ENCODE data around the gene ZCCHC8.
"Not testable (repeated sequence)": the region's sequence is repeated elsewhere in the genome, so short reads cannot be mapped to it uniquely, and the experiment has no call there.

ZCCHC8 gene

GRCh38 chr12:122474324-122474716 lies 26.4 kb downstream of the ZCCHC8 start:
- H3K4me1 ChIP-seq = no peaks in the 10 kb centered on the region
- peaks cover 60% of the 10 kb centered on the region for H3K36me3 ChIP-seq (replicated peaks)
- in situ Hi-C loops (cut with MboI; ENCODE audit: low sequenced_read_pairs) = loop anchor here (5.0 kb wide), 1 partner anchor 72 kb away; no protein-coding TSS in a partner anchor
- H3K9me3 ChIP-seq = no peaks in the 10 kb centered on the region
- no peak for DNase-seq (ENCODE audit: low spot score in 2 of 2)
- H3K4me3 ChIP-seq = no peak overlapping the region
- no peaks in the 10 kb centered on the region for H3K27me3 ChIP-seq (ENCODE audit: low read depth)

- no peak for DNase-seq (ENCODE audit: low spot score in 2 of 2)
- Histone ChIP-seq H3K27me3 (ENCODE audit: low read depth) (no peaks in the 10 kb centered on the region), H3K9me3 (no peaks in the 10 kb centered on the region), H3K4me1 (no peaks in the 10 kb centered on the region), H3K4me3 (no peak overlapping the region), H3K36me3 (replicated peaks) (peaks cover 54% of the 10 kb centered on the region)
- in situ Hi-C loops (cut with MboI; ENCODE audit: low sequenced_read_pairs) = loop anchor here (5.0 kb wide), 1 partner anchor 71 kb away; no protein-coding TSS in a partner anchor
Observed at GRCh38 chr12:122473543-122474323, 27.0 kb downstream of the ZCCHC8 start.

- in situ Hi-C loops (cut with MboI; ENCODE audit: low sequenced_read_pairs) = loop anchor here (5.0 kb wide), 1 partner anchor 69 kb away; no protein-coding TSS in a partner anchor
- DNase-seq (ENCODE audit: low spot score in 2 of 2) = peak in 1 of 2 experiments; percentile 51
- Histone ChIP-seq H3K9me3 (no peaks in the 10 kb centered on the region), H3K36me3 (replicated peaks) (peaks cover 36% of the 10 kb centered on the region), H3K27me3 (ENCODE audit: low read depth) (no peaks in the 10 kb centered on the region), H3K4me1 (no peaks in the 10 kb centered on the region), H3K4me3 (no peak overlapping the region)
Observed at GRCh38 chr12:122471324-122472226, 29.2 kb downstream of the ZCCHC8 start.

- not testable (repeated sequence) for H3K27me3 ChIP-seq (ENCODE audit: low read depth); H3K9me3 ChIP-seq; DNase-seq (ENCODE audit: low spot score in 2 of 2); H3K4me3 ChIP-seq; H3K4me1 ChIP-seq
- in situ Hi-C loops (cut with MboI; ENCODE audit: low sequenced_read_pairs) = loop anchor here (5.0 kb wide), 1 partner anchor 68 kb away; no protein-coding TSS in a partner anchor
- H3K36me3 ChIP-seq (replicated peaks) = peaks cover 27% of the 10 kb centered on the region
Observed at GRCh38 chr12:122470576-122470975, 30.2 kb downstream of the ZCCHC8 start.

GRCh38 chr12:122469856-122470255 lies 30.9 kb downstream of the ZCCHC8 start:
- in situ Hi-C loops (cut with MboI; ENCODE audit: low sequenced_read_pairs) = loop anchor here (5.0 kb wide), 1 partner anchor 68 kb away; no protein-coding TSS in a partner anchor
- not testable (repeated sequence) for H3K4me3 ChIP-seq; H3K9me3 ChIP-seq; H3K27me3 ChIP-seq (ENCODE audit: low read depth); DNase-seq (ENCODE audit: low spot score in 2 of 2); H3K4me1 ChIP-seq
- H3K36me3 ChIP-seq (replicated peaks) = peaks cover 20% of the 10 kb centered on the region

- Histone ChIP-seq H3K27me3 (ENCODE audit: low read depth) (no peaks in the 10 kb centered on the region), H3K4me1 (no peaks in the 10 kb centered on the region), H3K4me3 (no peak overlapping the region), H3K9me3 (no peaks in the 10 kb centered on the region), H3K36me3 (replicated peaks) (peaks cover 4% of the 10 kb centered on the region)
- DNase-seq (ENCODE audit: low spot score in 2 of 2) = no peak
- in situ Hi-C loops (cut with MboI; ENCODE audit: low sequenced_read_pairs) = no loop called here
Observed at GRCh38 chr12:122467983-122468382, 32.7 kb downstream of the ZCCHC8 start.

GRCh38 chr12:122464317-122465042 lies 36.3 kb downstream of the ZCCHC8 start:
- H3K27me3 ChIP-seq (ENCODE audit: low read depth); H3K4me3 ChIP-seq; H3K36me3 ChIP-seq (replicated peaks); in situ Hi-C loops (cut with MboI; ENCODE audit: low sequenced_read_pairs); H3K4me1 ChIP-seq; H3K9me3 ChIP-seq: not testable (repeated sequence)
- DNase-seq (ENCODE audit: low spot score in 2 of 2) = peak in 1 of 2 experiments; percentile 10

- H3K27me3 ChIP-seq (ENCODE audit: low read depth) = no peaks in the 10 kb centered on the region
- H3K9me3 ChIP-seq = no peaks in the 10 kb centered on the region
- in situ Hi-C loops (cut with MboI; ENCODE audit: low sequenced_read_pairs) = no loop called here
- H3K4me3 ChIP-seq = no peak overlapping the region
- no peaks in the 10 kb centered on the region for H3K36me3 ChIP-seq (replicated peaks)
- no peaks in the 10 kb centered on the region for H3K4me1 ChIP-seq
- no peak for DNase-seq (ENCODE audit: low spot score in 2 of 2)
Observed at GRCh38 chr12:122460641-122461040, 40.1 kb downstream of the ZCCHC8 start.

GRCh38 chr12:122460061-122460460 lies 40.7 kb downstream of the ZCCHC8 start:
- H3K36me3 ChIP-seq (replicated peaks) = no peaks in the 10 kb centered on the region
- in situ Hi-C loops (cut with MboI; ENCODE audit: low sequenced_read_pairs) = no loop called here
- no peaks in the 10 kb centered on the region for H3K27me3 ChIP-seq (ENCODE audit: low read depth)
- DNase-seq (ENCODE audit: low spot score in 2 of 2) = no peak
- no peaks in the 10 kb centered on the region for H3K9me3 ChIP-seq
- H3K4me1 ChIP-seq = no peaks in the 10 kb centered on the region
- H3K4me3 ChIP-seq = no peak overlapping the region

- H3K9me3 ChIP-seq = no peaks in the 10 kb centered on the region
- no peak overlapping the region for H3K4me3 ChIP-seq
- no peaks in the 10 kb centered on the region for H3K4me1 ChIP-seq
- H3K27me3 ChIP-seq (ENCODE audit: low read depth) = no peaks in the 10 kb centered on the region
- no peak for DNase-seq (ENCODE audit: low spot score in 2 of 2)
- in situ Hi-C loops (cut with MboI; ENCODE audit: low sequenced_read_pairs) = no loop called here
- no peaks in the 10 kb centered on the region for H3K36me3 ChIP-seq (replicated peaks)
Observed at GRCh38 chr12:122459211-122459610, 41.5 kb downstream of the ZCCHC8 start.

- H3K36me3 ChIP-seq (replicated peaks) = no peaks in the 10 kb centered on the region
- no peak overlapping the region for H3K4me3 ChIP-seq
- H3K27me3 ChIP-seq (ENCODE audit: low read depth) = no peaks in the 10 kb centered on the region
- no peaks in the 10 kb centered on the region; the same call in 1 of the 2 replicates for H3K4me1 ChIP-seq
- no peak for DNase-seq (ENCODE audit: low spot score in 2 of 2)
- in situ Hi-C loops (cut with MboI; ENCODE audit: low sequenced_read_pairs) = no loop called here
- no peaks in the 10 kb centered on the region for H3K9me3 ChIP-seq
Observed at GRCh38 chr12:122458105-122459035, 42.4 kb downstream of the ZCCHC8 start.

GRCh38 chr12:122457627-122458026 lies 43.1 kb downstream of the ZCCHC8 start:
- H3K27me3 ChIP-seq (ENCODE audit: low read depth) = no peaks in the 10 kb centered on the region
- H3K9me3 ChIP-seq = no peaks in the 10 kb centered on the region
- peaks cover 7% of the 10 kb centered on the region for H3K4me1 ChIP-seq
- no peak overlapping the region for H3K4me3 ChIP-seq
- DNase-seq (ENCODE audit: low spot score in 2 of 2) = no peak
- in situ Hi-C loops (cut with MboI; ENCODE audit: low sequenced_read_pairs) = no loop called here
- no peaks in the 10 kb centered on the region for H3K36me3 ChIP-seq (replicated peaks)
